Smooth muscle cell (in vitro differentiated cells): ENCODE results near the gene RASL10B. TPM values are rescaled to one million over a fixed set of nuclear protein-coding genes. Genes with fewer than 3 reads are reported as not detected.
A peak's percentile ranks its signal among the peaks of the same experiment; 100 is the strongest.

Experiments
- DNase-seq: peaks from one replicate; lab custom pipeline; 2025; ENCODE audit not compliant: unreplicated experiment; lab: John Stamatoyannopoulos, UW
- H2AFZ ChIP-seq: fragments of 200-600 bp; sonication (generic); 2 replicates; pipeline ENCODE4 v1.6.0; 2016; ENCODE audit warnings: antibody characterized with exemption, low read depth, mild to moderate bottlenecking
- H3F3A ChIP-seq: fragments of 200-600 bp; sonication (generic); 2 replicates; pipeline ENCODE4 v1.6.0; 2017; ENCODE audit warnings: antibody characterized with exemption, low read depth
- H3K27ac ChIP-seq: fragments of 200-600 bp; sonication (generic); 2 replicates; pipeline ENCODE4 v1.5.1; 2016; ENCODE audit warnings: low read depth, mild to moderate bottlenecking
- H3K27me3 ChIP-seq: fragments of 200-600 bp; sonication (generic); 2 replicates; pipeline ENCODE4 v1.6.1; 2016; ENCODE audit warnings: low read depth, mild to moderate bottlenecking
- H3K36me3 ChIP-seq: fragments of 200-600 bp; sonication (generic); 2 replicates; pipeline ENCODE4 v1.5.1; 2016; ENCODE audit warnings: low read depth
- H3K4me1 ChIP-seq: fragments of 200-600 bp; sonication (generic); 2 replicates; pipeline ENCODE4 v1.5.1; 2016; ENCODE audit warnings: low read depth
- H3K4me2 ChIP-seq: fragments of 200-600 bp; sonication (generic); 2 replicates; pipeline ENCODE4 v1.6.0; 2016; ENCODE audit warnings: mild to moderate bottlenecking
- H3K4me3 ChIP-seq: fragments of 200-600 bp; sonication (generic); 2 replicates; pipeline ENCODE4 v1.5.1; 2016; ENCODE audit warnings: mild to moderate bottlenecking
- H3K79me2 ChIP-seq: fragments of 200-600 bp; sonication (generic); 2 replicates; pipeline ENCODE4 v1.6.0; 2016; ENCODE audit warnings: low read depth, mild to moderate bottlenecking
- H3K9ac ChIP-seq: fragments of 200-600 bp; sonication (generic); 2 replicates; pipeline ENCODE4 v1.6.0; 2016; ENCODE audit warnings: low read depth
- H3K9me3 ChIP-seq: fragments of 200-600 bp; sonication (generic); replicated peaks from 2 replicates; pipeline ENCODE4 v1.5.1; 2016; ENCODE audit warnings: low read depth
- H4K20me1 ChIP-seq: fragments of 200-600 bp; sonication (generic); 2 replicates; pipeline ENCODE4 v1.6.0; 2016; ENCODE audit warnings: low read depth
- WGBS: methylation state at CpG from one replicate; pipeline ENCODE4 v1.1.7; 2016; ENCODE audit warnings: low lambda C conversion rate; 5-methylcytosine and 5-hydroxymethylcytosine counted together
- polyA plus RNA-seq: library from polyadenylated mRNA; unstranded; fragments of >200 nt; fragmentation: Nextera tagmentation; extraction: Ambion mirVana; gene quantifications from 2 replicates; pipeline ENCODE4 v1.2.1, GENCODE V29; 2016
- total RNA-seq: library from RNA; depleted of rRNA; stranded (reverse); fragments of >200 nt; gene quantifications from 2 replicates; pipeline ENCODE4 v1.2.3, GENCODE V29; 2014
- TF ChIP-seq, protein P1 (sequence below): fragments of 200-600 bp; sonication (generic); IDR thresholded peaks from 2 replicates; pipeline ENCODE4 v1.5.1; 2017; ENCODE audit warnings: borderline replicate concordance, mild to moderate bottlenecking, antibody characterized with exemption; ENCODE audit not compliant: insufficient read depth, poor library complexity, severe bottlenecking

The RASL10B gene
- total and polyA plus RNA-seq, 2 experiments from 2014 or later: 8.2 to 18.6 TPM

DNA sequence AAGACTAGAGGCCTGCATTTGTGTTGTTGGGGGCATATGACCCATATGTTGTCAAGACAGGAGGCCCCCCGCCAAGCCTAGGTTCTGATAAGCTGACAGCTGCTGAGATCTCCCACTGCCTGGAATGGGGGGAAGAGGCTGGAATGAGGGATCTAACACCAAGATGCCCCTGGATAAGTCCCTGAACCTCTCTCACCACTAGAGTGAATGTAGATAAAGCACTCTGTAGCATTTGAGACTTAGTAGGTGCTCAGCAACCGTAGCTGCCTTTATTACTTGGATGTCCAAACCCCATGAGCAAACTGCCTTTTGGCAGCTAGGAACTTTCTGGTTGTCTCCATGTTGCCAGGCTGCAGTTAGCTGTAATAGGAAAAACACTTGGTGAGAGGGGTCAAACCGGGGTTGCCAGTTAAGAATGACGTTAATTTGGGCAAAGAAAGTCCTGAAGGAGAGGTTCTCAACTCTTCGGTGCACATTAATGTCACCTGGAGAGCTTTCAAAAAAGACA lies 4.4 kb upstream of the RASL10B start:
- peaks cover 30% of the 10 kb centered on the region for H3K4me1 ChIP-seq
- no peak overlapping the region for H3K9ac ChIP-seq
- H3K4me2 ChIP-seq: peak overlapping the region; percentile 71
- H2AFZ ChIP-seq: no peak overlapping the region
- no peaks in the 10 kb centered on the region for H3K9me3 ChIP-seq
- H3K36me3 ChIP-seq: peaks cover 4% of the 10 kb centered on the region
- DNase-seq: no peak
- H4K20me1 ChIP-seq: peaks cover 21% of the 10 kb centered on the region
- H3K27ac ChIP-seq: peak overlapping the region; percentile 76
- 65% methylated on average over 5 of the region's 5 CpGs for WGBS
- H3F3A ChIP-seq: peaks cover 29% of the 10 kb centered on the region
- H3K27me3 ChIP-seq: no peaks in the 10 kb centered on the region
- no peak overlapping the region for H3K4me3 ChIP-seq
- H3K79me2 ChIP-seq: no peaks in the 10 kb centered on the region
- TF ChIP-seq, protein P1, sequence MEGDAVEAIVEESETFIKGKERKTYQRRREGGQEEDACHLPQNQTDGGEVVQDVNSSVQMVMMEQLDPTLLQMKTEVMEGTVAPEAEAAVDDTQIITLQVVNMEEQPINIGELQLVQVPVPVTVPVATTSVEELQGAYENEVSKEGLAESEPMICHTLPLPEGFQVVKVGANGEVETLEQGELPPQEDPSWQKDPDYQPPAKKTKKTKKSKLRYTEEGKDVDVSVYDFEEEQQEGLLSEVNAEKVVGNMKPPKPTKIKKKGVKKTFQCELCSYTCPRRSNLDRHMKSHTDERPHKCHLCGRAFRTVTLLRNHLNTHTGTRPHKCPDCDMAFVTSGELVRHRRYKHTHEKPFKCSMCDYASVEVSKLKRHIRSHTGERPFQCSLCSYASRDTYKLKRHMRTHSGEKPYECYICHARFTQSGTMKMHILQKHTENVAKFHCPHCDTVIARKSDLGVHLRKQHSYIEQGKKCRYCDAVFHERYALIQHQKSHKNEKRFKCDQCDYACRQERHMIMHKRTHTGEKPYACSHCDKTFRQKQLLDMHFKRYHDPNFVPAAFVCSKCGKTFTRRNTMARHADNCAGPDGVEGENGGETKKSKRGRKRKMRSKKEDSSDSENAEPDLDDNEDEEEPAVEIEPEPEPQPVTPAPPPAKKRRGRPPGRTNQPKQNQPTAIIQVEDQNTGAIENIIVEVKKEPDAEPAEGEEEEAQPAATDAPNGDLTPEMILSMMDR: no peak

DNA sequence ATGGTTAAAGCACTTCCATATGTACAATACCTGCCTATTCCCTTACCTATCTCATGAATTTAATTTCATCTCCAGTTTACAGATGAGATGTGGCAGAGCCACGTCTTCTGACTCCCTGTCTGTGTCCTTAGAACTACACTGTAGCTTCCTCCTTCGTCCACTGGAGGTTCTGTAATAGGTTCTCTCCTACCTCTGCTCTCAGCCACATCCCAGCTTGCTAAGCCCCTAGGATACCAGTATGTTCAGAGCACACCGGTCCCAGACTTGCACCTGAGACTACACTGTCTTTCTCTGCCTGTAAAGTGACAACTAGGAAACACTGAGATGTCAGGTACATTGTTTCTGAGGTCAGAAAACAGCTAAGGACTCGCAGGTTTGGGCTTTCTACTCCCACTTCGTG lies 3.8 kb upstream of the RASL10B start:
- Histone ChIP-seq H3K9ac (no peak overlapping the region), H3K4me1 (peaks cover 30% of the 10 kb centered on the region), H3K4me3 (no peak overlapping the region), H3K27ac (peak overlapping the region; percentile 76), H2AFZ (no peak overlapping the region), H3K4me2 (no peak overlapping the region), H3K9me3 (no peaks in the 10 kb centered on the region), H4K20me1 (peaks cover 18% of the 10 kb centered on the region), H3F3A (peaks cover 28% of the 10 kb centered on the region), H3K27me3 (no peaks in the 10 kb centered on the region), H3K79me2 (no peaks in the 10 kb centered on the region), H3K36me3 (peaks cover 4% of the 10 kb centered on the region)
- TF ChIP-seq, protein P1: no peak
- WGBS: 94% methylated on average over 5 of the region's 5 CpGs
- DNase-seq: no peak

DNA sequence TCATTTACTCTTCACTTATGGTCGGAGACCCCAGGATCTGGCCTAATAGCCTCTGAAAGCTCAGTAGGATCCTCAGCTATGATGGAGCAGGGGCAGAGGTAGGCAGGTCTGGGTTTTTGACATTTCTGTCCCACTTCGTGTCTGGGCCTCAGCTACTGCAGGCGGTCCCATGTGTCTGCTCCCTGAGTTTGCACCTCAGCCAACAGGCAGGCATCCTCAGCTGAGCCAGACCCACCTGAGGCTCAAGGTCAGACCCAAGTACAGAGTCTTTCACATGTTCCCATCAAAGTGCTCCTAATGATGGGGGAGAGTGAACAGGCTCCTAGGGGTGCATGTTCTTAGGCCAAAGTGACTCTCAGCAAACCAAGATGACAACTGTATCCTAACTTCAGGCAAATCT lies 2.9 kb upstream of the RASL10B start:
- Histone ChIP-seq H3K9me3 (no peaks in the 10 kb centered on the region), H2AFZ (no peak overlapping the region), H3K9ac (no peak overlapping the region), H4K20me1 (peaks cover 18% of the 10 kb centered on the region), H3K79me2 (no peaks in the 10 kb centered on the region), H3K4me2 (no peak overlapping the region), H3K27ac (no peak overlapping the region), H3K36me3 (peaks cover 2% of the 10 kb centered on the region), H3K4me3 (no peak overlapping the region), H3F3A (peaks cover 23% of the 10 kb centered on the region), H3K27me3 (no peaks in the 10 kb centered on the region), H3K4me1 (peaks cover 30% of the 10 kb centered on the region)
- TF ChIP-seq, protein P1: no peak
- no peak for DNase-seq
- 96% methylated on average over 3 of the region's 3 CpGs for WGBS

DNA sequence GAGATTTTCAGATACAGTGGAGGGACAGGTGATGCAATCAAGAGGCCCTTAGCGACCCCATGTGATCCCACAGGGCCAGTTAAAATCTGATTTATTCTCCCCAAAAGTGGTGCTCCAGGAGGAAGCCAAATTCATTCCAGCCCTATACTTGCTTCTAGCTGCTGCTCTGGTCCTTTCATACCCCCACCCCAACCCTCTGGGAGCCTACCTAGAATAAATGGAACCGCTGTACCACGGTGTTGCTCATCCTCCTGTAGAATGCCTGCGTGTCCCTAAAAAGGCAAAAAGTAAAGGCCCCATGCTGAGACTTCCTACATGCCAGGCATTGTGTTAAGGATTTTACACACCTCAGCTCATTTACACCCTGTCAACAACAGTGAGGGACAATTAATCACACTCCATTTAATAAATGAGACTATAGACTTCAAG lies 2.0 kb upstream of the RASL10B start:
- Histone ChIP-seq H3K36me3 (no peaks in the 10 kb centered on the region), H3K27me3 (no peaks in the 10 kb centered on the region), H3K4me3 (no peak overlapping the region), H3K4me2 (no peak overlapping the region), H4K20me1 (peaks cover 18% of the 10 kb centered on the region), H2AFZ (no peak overlapping the region), H3K4me1 (peaks cover 30% of the 10 kb centered on the region), H3K9ac (no peak overlapping the region), H3K79me2 (no peaks in the 10 kb centered on the region), H3F3A (peaks cover 23% of the 10 kb centered on the region), H3K27ac (no peak overlapping the region), H3K9me3 (no peaks in the 10 kb centered on the region)
- 52% methylated on average over 4 of the region's 4 CpGs for WGBS
- TF ChIP-seq, protein P1: no peak
- no peak for DNase-seq
